ENCODE data around the gene PTPRM. TPM values are rescaled to one million over a fixed set of nuclear protein-coding genes. Genes with fewer than 3 reads are reported as not detected.

The PTPRM gene
- total RNA-seq, 1 experiment from 2014 or later, result 1.6 TPM

GRCh38 chr18:7940379-7940778 lies 373.3 kb downstream of the PTPRM start:
- in situ Hi-C loops (cut with HindIII; ENCODE audit: low pct_unique_long_range_greater_than_20kb, low sequenced_read_pairs) (no loop called here), intact Hi-C loops (cut with micrococcal nuclease; ENCODE audit: unreplicated experiment) (no loop called here)
- DNase-seq (ENCODE audit: low read depth, low spot score) (no peak), ATAC-seq (no peak)
- H3K4me1 ChIP-seq (ENCODE audit: control insufficient read depth, insufficient read depth, low read length), result no peaks in the 10 kb centered on the region
- TF ChIP-seq TCF7L2 (IDR thresholded peaks at IDR 0.05; ENCODE audit: low read depth, low read length) (no peak), CTCF (IDR thresholded peaks at IDR 0.05) (no peak), REST (IDR thresholded peaks at IDR 0.05; ENCODE audit: insufficient read depth in 1 of 2, low read depth in 2 of 2, low read length in 1 of 2) (no peak), POLR2AphosphoS5 (IDR thresholded peaks at IDR 0.05; ENCODE audit: low read depth, low read length) (no peak), SIN3A (IDR thresholded peaks at IDR 0.05; ENCODE audit: borderline replicate concordance, insufficient read depth, low read depth, low read length) (no peak)
- ChIA-PET POLR2A (no interaction called here), CTCF (no interaction called here)
- H3K9me3 ChIP-seq (ENCODE audit: control insufficient read depth, insufficient read depth, low read depth, low read length), result no peaks in the 10 kb centered on the region
- H3K36me3 ChIP-seq (ENCODE audit: control insufficient read depth, insufficient read depth, low read length), result no peaks in the 10 kb centered on the region
- H3K27me3 ChIP-seq (ENCODE audit: control insufficient read depth, insufficient read depth, low read length), result no peaks in the 10 kb centered on the region
- no TSS peak for BruUV-seq (replicated peaks)
- H3K27ac ChIP-seq (ENCODE audit: low read length), result no peak overlapping the region
- no peak overlapping the region for H3K4me3 ChIP-seq (ENCODE audit: low read depth in 2 of 2, low read length in 2 of 2)

- no peak overlapping the region for H3K27ac ChIP-seq (ENCODE audit: low read length)
- no peaks in the 10 kb centered on the region for H3K4me1 ChIP-seq (ENCODE audit: control insufficient read depth, insufficient read depth, low read length)
- in situ Hi-C loops (cut with HindIII; ENCODE audit: low pct_unique_long_range_greater_than_20kb, low sequenced_read_pairs) (no loop called here), intact Hi-C loops (cut with micrococcal nuclease; ENCODE audit: unreplicated experiment) (no loop called here)
- no peak overlapping the region for H3K4me3 ChIP-seq (ENCODE audit: low read depth in 2 of 2, low read length in 2 of 2)
- no peaks in the 10 kb centered on the region for H3K27me3 ChIP-seq (ENCODE audit: control insufficient read depth, insufficient read depth, low read length)
- DNase-seq (ENCODE audit: low read depth, low spot score) (no peak), ATAC-seq (no peak)
- ChIA-PET CTCF (no interaction called here), POLR2A (no interaction called here)
- no TSS peak for BruUV-seq (replicated peaks)
- TF ChIP-seq TCF7L2 (IDR thresholded peaks at IDR 0.05; ENCODE audit: low read depth, low read length) (no peak), CTCF (IDR thresholded peaks at IDR 0.05) (no peak), REST (IDR thresholded peaks at IDR 0.05; ENCODE audit: insufficient read depth in 1 of 2, low read depth in 2 of 2, low read length in 1 of 2) (no peak)
- H3K9me3 ChIP-seq (ENCODE audit: control insufficient read depth, insufficient read depth, low read depth, low read length), result no peaks in the 10 kb centered on the region
- H3K36me3 ChIP-seq (ENCODE audit: control insufficient read depth, insufficient read depth, low read length), result no peaks in the 10 kb centered on the region
Observed at GRCh38 chr18:7940971-7941370, 373.9 kb downstream of the PTPRM start.

Data from Panc1 (cell line).